Left renal cortex interstitium (tissue), 4 donors: ENCODE data around the gene SORT1. TPM values are rescaled to one million over a fixed set of nuclear protein-coding genes. Genes with fewer than 3 reads are reported as not detected.

Experiments
- DNase-seq, 4 donors: peaks; one replicate each; pipeline ENCODE4 v3.0.0-alpha.2; 2013; ENCODE audit warnings: low read depth in 4 of 4, low spot score in 2 of 4, missing footprints in 1 of 4
- polyA plus RNA-seq, 4 donors: library from polyadenylated mRNA; unstranded; fragments of 120-200 nt; gene quantifications; one replicate each; pipeline ENCODE4 v1.2.1, GENCODE V29; 2013; ENCODE audit not compliant: insufficient read length in 4 of 4

The SORT1 gene
- polyA plus RNA-seq, 4 donors: 52.1 to 60.4 (median 56.9) TPM

DNA sequence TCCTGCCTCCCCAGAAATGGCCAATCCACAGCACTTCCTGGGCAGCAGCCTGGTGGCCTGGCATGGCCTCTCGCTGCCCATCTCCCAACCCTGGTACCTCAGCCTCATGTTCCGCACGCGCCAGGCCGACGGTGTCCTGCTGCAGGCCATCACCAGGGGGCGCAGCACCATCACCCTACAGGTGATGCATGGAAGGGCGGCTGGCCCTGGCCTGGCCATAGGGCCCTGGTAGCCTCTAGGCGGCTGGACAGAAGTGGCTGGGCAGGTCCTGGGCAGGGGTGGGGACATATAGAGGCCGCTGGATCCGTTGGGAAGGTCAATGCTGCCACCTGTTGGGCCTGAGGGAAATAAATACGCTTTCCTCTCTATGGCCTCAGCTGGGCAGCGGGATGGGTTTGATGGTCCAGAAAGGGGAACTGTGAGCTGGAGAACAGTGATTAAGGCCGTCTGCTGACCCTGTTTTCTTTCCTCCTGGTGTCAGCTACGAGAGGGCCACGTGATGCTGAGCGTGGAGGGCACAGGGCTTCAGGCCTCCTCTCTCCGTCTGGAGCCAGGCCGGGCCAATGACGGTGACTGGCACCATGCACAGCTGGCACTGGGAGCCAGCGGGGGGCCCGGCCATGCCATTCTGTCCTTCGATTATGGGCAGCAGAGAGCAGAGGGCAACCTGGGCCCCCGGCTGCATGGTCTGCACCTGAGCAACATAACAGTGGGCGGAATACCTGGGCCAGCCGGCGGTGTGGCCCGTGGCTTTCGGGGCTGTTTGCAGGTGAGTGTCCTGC is 133.9 kb downstream of the SORT1 start:
- no peak for DNase-seq

DNA sequence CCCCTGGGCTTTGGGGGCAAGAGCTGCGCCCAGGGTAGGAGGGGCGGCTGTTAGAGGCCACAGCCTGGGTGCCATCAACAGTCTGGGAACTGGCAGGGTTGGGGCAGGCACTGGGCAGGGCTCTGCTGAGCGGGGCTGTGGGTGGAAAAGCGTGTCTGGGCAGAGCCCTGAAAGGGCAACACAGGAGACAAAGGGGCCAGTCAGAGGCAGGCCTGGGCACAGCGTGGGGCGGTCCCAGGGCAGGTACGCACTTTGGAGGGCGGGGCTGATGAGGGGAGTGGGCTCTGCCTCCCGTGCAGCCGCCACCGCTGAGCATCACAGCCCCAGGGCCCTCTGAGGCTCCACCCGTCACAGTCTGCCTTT is 134.5 kb downstream of the SORT1 start:
- no peak for DNase-seq

DNA sequence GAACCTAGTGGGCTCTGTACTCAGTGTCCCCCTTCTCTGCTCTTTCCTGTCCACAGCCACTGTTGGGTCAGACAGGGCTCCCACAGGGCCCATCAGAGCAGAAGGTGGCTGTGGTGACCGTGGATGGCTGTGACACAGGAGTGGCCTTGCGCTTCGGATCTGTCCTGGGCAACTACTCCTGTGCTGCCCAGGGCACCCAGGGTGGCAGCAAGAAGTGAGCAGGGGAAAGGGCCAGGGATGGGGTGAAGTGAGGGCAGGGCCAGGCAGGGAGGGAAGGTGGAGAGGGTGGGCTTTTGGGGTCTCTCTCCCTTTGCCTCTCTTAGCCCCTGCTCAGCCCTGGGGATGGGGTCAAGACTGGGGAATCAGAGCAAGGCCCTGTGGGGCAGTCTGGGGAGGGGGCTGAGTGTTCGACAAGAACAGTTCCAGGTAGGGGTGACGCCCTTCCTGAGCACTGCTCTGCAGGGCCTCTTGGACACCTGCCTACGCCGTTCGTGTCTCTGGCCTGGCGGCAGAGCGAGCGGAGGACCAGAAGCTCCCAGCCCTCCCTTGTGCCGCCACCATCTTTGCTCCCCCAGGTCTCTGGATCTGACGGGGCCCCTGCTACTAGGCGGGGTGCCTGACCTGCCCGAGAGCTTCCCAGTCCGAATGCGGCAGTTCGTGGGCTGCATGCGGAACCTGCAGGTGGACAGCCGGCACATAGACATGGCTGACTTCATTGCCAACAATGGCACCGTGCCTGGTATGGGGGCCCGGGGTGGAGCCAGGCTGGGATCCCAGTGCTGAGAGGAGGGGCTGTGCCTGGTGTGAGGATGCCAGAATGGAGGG is 135.3 kb downstream of the SORT1 start:
- DNase-seq: no peak

DNA sequence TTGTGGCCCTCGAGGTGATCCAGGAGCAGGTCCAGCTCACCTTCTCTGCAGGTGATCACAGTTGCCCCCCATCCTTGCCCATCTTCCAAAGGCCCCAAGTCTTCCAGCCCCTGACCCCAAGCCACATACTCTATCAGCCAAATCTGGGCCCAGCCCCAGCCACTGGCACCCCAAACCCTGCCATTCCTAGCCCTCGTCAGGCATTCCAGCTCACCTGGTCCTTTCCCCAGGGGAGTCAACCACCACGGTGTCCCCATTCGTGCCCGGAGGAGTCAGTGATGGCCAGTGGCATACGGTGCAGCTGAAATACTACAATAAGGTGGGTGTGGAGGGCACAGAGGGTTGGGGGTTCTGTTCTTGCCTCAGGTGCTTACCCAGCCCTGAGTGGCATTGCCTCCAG is 136.1 kb downstream of the SORT1 start:
- no peak for DNase-seq

DNA sequence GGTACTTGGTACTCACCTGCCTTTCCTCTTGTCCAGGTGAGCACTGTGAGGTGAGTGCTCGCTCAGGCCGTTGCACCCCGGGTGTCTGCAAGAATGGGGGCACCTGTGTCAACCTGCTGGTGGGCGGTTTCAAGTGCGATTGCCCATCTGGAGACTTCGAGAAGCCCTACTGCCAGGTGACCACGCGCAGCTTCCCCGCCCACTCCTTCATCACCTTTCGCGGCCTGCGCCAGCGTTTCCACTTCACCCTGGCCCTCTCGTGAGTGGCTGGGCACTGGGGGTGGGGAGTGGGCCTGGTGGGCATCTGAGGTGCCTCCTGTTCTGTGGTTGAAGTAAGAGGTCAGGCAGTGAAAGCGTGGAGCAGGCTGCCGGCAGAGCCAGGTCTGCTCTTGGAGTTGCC is 136.7 kb downstream of the SORT1 start:
- DNase-seq: no peak

DNA sequence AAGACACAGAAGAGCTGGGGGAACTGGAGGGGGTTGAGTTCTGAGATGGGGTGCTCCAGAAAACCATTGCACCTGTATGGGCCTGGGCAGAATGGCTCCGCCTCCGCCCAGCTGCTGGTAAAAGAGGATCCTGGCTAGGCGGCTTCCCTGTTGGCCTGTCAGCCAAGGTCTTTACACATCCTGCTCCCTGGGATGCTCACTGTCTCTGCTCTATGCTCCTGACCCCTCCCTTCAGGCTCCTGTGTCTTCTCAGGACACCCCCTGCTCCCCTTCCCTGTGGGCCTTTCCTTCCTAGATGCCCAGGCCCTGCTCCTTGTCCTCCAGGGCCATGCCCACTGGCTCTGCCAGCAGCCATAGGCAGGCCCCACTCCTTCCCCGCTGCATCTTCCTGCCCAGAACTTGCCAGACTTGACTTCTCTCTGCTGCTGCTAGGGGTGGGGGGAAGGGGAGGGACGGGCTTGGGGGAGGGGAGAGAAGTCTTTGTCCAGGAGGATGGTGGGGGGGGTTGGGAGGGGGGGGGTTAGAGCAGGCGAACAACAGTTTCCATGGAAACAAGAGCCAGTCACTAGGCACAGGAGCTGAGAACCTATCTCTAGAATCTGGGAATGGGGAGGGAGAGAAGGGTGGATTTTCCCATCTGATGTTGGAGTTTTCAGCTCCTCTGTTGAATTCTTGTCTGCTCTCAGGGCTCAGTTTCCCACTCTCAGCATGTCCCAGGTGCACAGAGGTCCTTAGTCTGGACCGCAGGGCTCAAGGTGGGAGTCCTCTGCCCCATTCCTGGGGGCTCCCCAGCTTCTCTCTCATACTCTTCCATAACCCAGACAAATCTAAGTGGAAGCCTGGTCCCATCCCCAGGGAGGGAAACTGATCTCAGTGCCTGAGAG is 137.8 kb downstream of the SORT1 start:
- DNase-seq: no peak

Other genes with a start within 250 kb of the SORT1 start
- 100 to 1,000 TPM; 125 to 152 (median 131) TPM for gene SARS1, start 184.0 kb downstream of the SORT1 start, polyA plus RNA-seq
- gene CELSR2, start 148.4 kb downstream of the SORT1 start, polyA plus RNA-seq: 10 to 100 TPM; 23.6 to 46.9 (median 32.9) TPM
- gene PSRC1, start 114.8 kb downstream of the SORT1 start, polyA plus RNA-seq: 10 to 100 TPM; 22.2 to 29.6 (median 27.6) TPM
- under 1 TPM in 2 of 4 donors, not detected in 2; 0.09 to 0.30 TPM for gene MYBPHL, start 90.9 kb downstream of the SORT1 start, polyA plus RNA-seq
- 100 to 1,000 TPM in 3 of 4 donors, 10 to 100 TPM in 1; 94.8 to 123 (median 107) TPM for gene PSMA5, start 28.5 kb upstream of the SORT1 start, polyA plus RNA-seq
- gene SYPL2, start 68.6 kb upstream of the SORT1 start, polyA plus RNA-seq: 10 to 100 TPM in 2 of 4 donors, 1 to 10 TPM in 2; 5.6 to 14.0 (median 11.2) TPM
- 10 to 100 TPM in 3 of 4 donors, 1 to 10 TPM in 1; 6.9 to 17.7 (median 11.8) TPM for gene ATXN7L2, start 86.0 kb upstream of the SORT1 start, polyA plus RNA-seq
- gene CYB561D1, start 96.2 kb upstream of the SORT1 start, polyA plus RNA-seq: 10 to 100 TPM in 1 of 4 donors, 1 to 10 TPM in 3; 7.8 to 10.1 (median 8.9) TPM
- 10 to 100 TPM in 1 of 4 donors, 1 to 10 TPM in 3; 7.2 to 10.0 (median 8.1) TPM for gene AMIGO1, start 111.8 kb upstream of the SORT1 start, polyA plus RNA-seq
- gene GPR61, start 142.0 kb upstream of the SORT1 start, polyA plus RNA-seq: 1 to 10 TPM in 2 of 4 donors, under 1 TPM in 2; 0.58 to 1.0 (median 0.81) TPM
- gene GNAI3, start 150.7 kb upstream of the SORT1 start, polyA plus RNA-seq: 10 to 100 TPM; 10.1 to 13.8 (median 12.2) TPM
- not detected for gene GNAT2, start 221.7 kb upstream of the SORT1 start, polyA plus RNA-seq
- 10 to 100 TPM; 40.7 to 66.9 (median 51.5) TPM for gene AMPD2, start 221.9 kb upstream of the SORT1 start, polyA plus RNA-seq